Measurements from ENCODE around the gene B3GLCT.
"Not testable (repeated sequence)": the region's sequence is repeated elsewhere in the genome, so short reads cannot be mapped to it uniquely, and the experiment has no call there.

Gene B3GLCT

DNA sequence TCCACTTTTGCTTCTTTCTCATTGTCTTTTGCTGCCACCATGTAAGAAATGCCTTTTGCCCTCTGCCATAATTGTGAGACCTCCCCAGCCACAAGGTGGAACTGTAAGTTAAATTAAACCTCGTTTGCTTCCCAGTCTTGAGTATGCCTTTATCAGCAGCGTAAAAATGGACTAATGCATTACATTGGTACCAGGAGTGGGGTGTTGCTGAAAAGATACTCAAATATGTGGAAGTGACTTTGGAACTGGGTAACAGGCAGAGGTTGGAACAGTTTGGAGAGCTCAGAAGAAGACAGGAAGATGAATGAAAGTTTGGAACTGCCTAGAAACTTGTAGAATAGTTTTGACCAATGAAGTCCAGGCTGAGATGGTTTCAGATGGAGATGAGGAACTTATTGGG, 115.2 kb downstream of the B3GLCT start:
- Mint-ChIP-seq H3K27me3 (no peaks in the 10 kb centered on the region), H3K4me1 (no peaks in the 10 kb centered on the region), H3K36me3 (peaks cover 4% of the 10 kb centered on the region), H3K4me3 (no peak overlapping the region), H3K27ac (no peak overlapping the region), H3K9me3 (peaks cover 24% of the 10 kb centered on the region)
- CTCF ChIA-PET: no interaction called here
- no peak for DNase-seq

DNA sequence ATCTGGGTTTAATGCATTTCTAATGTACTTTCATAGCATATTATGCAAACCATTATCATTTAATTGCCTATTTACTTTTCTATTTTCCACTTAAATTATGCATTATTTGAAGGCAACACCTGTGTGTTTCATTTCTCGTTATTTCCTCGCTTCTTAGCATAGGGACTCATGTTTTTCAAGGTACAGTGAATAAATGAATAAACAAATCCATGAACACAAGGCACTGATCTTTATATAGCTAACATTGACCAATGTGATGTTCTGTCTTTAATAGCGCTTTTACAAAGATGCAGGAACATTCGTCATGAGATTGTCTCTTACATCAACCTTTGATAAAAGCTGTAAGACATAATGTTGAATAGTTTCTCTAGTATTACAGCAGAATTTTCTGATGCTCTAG, 121.2 kb downstream of the B3GLCT start:
- CTCF ChIA-PET: no interaction called here
- Mint-ChIP-seq H3K27me3 (no peaks in the 10 kb centered on the region), H3K36me3 (no peaks in the 10 kb centered on the region), H3K4me3 (no peak overlapping the region), H3K4me1 (no peaks in the 10 kb centered on the region), H3K9me3 (no peaks in the 10 kb centered on the region), H3K27ac (no peak overlapping the region)
- no peak for DNase-seq

GRCh38 chr13:31321457-31321856, 121.7 kb downstream of the B3GLCT start:
- Mint-ChIP-seq H3K4me1 (no peaks in the 10 kb centered on the region), H3K36me3 (no peaks in the 10 kb centered on the region), H3K4me3 (no peak overlapping the region), H3K27ac (no peak overlapping the region), H3K9me3 (no peaks in the 10 kb centered on the region), H3K27me3 (no peaks in the 10 kb centered on the region)
- no peak for DNase-seq
- CTCF ChIA-PET: no interaction called here

DNA sequence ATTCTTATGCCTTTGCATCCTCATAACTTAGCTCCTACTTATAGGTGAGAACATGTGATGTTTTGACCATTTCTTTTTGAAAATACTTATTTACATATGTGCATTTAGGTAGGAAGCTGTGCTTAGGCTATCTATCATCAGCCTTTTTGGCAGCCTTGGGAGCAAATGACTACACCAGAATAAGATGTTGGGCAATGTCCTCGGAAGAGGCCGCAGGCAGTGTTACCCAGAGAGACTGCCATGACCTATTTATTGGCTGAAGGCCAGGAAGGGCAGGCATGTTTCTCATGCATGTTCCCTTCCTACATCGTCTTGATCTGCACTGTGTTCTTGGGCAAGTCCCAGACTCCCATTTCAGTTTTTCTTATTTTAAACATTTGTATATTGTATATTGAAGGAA, 122.3 kb downstream of the B3GLCT start:
- CTCF ChIA-PET: no interaction called here

DNA sequence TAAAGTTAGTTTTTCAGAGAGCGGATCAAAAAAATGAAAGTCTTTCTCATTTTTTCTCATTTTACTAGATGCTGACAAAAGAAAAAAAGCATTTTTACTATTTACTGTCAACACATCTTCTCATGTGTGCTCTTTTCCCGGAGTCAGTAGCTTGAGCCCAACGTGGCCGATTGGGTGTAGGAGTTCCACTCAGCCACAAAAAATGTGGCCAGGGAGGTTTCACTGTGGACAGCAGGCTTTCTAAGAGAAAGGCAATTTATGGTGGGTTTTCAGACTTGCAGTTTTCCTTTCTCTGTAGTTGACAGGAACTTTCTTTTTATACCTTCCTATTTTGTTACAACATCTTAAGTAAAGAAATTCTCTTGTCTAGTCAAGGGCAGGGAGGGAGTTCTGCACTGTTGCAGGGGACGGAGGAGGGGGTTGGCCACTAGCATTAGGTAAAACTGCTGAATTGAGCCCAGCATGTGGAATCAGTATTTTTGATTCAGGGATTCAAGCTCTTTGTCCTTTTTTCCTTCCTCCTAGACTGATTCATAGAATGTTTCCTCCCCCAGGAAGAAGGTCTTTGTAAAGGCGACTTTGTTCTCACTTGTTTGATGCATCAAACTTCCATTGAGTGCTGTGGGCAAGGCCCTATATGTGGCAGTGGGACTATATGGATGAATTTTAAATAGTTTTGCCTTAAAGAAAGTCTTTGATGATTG, 123.1 kb downstream of the B3GLCT start:
- no peaks in the 10 kb centered on the region for H3K36me3 Mint-ChIP-seq
- no peak overlapping the region for H3K4me3 Mint-ChIP-seq
- no peaks in the 10 kb centered on the region for H3K4me1 Mint-ChIP-seq
- H3K27me3 Mint-ChIP-seq: no peaks in the 10 kb centered on the region
- H3K9me3 Mint-ChIP-seq: no peaks in the 10 kb centered on the region
- H3K27ac Mint-ChIP-seq: no peak overlapping the region
- CTCF ChIA-PET: no interaction called here
- DNase-seq: no peak

More for the DNA sequence above, 122.3 kb downstream of the B3GLCT start:
- DNase-seq: no peak
- Mint-ChIP-seq H3K36me3 (no peaks in the 10 kb centered on the region), H3K27me3 (no peaks in the 10 kb centered on the region), H3K27ac (no peak overlapping the region), H3K9me3 (no peaks in the 10 kb centered on the region), H3K4me3 (no peak overlapping the region), H3K4me1 (no peaks in the 10 kb centered on the region)

GRCh38 chr13:31327182-31327860, 127.5 kb downstream of the B3GLCT start:
- no peaks in the 10 kb centered on the region for H3K9me3 Mint-ChIP-seq
- CTCF ChIA-PET: no interaction called here
- H3K36me3 Mint-ChIP-seq: no peaks in the 10 kb centered on the region
- H3K4me1 Mint-ChIP-seq: no peaks in the 10 kb centered on the region
- no peaks in the 10 kb centered on the region for H3K27me3 Mint-ChIP-seq
- no peak overlapping the region for H3K4me3 Mint-ChIP-seq
- no peak for DNase-seq
- H3K27ac Mint-ChIP-seq: no peak overlapping the region

DNA sequence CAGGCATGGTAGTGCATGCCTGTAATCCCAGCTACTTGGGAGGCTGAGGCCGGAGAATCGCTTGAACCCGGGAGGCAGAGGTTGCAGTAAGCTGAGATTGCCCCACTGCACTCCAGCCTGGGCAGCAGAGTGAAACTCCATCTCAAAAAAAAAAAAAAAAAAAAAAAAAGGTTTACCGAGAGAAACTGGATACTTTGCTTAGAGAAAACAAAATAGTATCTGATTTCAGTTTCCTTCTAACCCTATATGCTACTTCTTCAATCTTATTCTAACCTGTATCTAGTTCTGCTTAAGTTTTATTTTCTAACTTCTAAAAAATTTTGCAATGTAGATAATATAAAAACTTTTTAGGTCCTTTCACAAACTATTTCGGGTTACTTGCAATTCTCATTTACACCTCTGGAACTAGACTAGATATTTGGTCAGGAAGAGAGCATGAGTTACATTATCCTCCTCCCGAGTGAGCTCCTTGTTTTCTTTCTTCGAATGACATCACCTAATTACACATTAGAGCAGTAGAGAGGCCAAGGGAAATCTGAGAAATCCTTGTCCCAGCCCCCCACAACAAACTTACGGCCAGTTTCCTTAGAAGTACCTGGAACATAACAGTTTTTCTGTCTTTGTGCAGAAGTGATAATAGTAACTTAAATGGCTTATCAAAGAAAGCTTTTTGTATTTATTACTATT, 128.9 kb downstream of the B3GLCT start:
- no peak overlapping the region for H3K4me3 Mint-ChIP-seq
- no peak for DNase-seq
- CTCF ChIA-PET: no interaction called here
- no peaks in the 10 kb centered on the region for H3K4me1 Mint-ChIP-seq
- no peaks in the 10 kb centered on the region for H3K36me3 Mint-ChIP-seq
- no peak overlapping the region for H3K27ac Mint-ChIP-seq
- no peaks in the 10 kb centered on the region for H3K27me3 Mint-ChIP-seq
- H3K9me3 Mint-ChIP-seq: no peaks in the 10 kb centered on the region

DNA sequence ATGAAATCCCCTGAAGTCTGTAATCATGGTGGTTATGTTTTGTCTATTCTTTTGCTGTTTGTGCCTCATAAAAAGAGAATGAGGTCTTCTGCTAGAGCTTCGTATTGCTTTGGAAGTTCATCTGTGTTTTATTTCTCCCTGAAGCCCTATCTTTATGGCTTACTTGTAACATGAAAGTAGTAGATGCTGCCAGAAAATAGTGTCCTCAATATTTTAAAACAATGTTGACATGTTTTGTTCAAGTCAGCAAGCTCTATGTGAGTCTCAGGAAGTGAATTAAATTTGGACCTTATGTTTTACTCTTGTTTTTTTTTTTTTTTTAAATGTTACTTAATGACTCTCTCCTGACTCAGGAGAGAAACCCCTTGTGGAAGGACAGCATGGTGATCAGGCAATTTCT, 130.5 kb downstream of the B3GLCT start:
- no peaks in the 10 kb centered on the region for H3K4me1 Mint-ChIP-seq
- no peaks in the 10 kb centered on the region for H3K36me3 Mint-ChIP-seq
- H3K27ac Mint-ChIP-seq: no peak overlapping the region
- no peak overlapping the region for H3K4me3 Mint-ChIP-seq
- no peak for DNase-seq
- CTCF ChIA-PET: no interaction called here
- no peaks in the 10 kb centered on the region for H3K27me3 Mint-ChIP-seq
- no peaks in the 10 kb centered on the region for H3K9me3 Mint-ChIP-seq

DNA sequence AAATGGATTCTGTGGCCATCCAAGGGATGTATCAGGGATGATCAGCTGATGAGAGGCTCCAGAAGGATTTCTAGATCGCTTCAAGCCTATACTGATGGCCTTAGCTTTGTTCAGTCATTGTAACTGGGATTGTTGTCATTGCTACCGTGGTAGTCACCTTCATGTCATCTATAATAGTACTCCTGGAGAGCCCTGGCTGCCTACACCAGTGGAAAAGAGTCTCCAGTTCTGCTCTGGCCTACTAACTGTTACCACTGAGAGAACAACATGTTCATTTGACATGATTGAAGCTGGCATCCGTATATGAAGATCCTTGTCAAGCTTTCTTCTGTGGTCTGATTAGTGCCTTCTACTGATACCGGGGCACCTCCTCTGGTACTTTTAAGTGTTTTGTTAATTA, 131.3 kb downstream of the B3GLCT start:
- Mint-ChIP-seq H3K4me3 (no peak overlapping the region), H3K9me3 (no peaks in the 10 kb centered on the region), H3K27ac (no peak overlapping the region), H3K27me3 (no peaks in the 10 kb centered on the region), H3K36me3 (no peaks in the 10 kb centered on the region), H3K4me1 (no peaks in the 10 kb centered on the region)
- DNase-seq: no peak
- CTCF ChIA-PET: no interaction called here

GRCh38 chr13:31334547-31334946, 134.8 kb downstream of the B3GLCT start:
- Mint-ChIP-seq H3K4me3 (no peak overlapping the region), H3K27me3 (no peaks in the 10 kb centered on the region), H3K27ac (no peak overlapping the region), H3K9me3 (peaks cover 6% of the 10 kb centered on the region), H3K36me3 (no peaks in the 10 kb centered on the region), H3K4me1 (no peaks in the 10 kb centered on the region)
- CTCF ChIA-PET: no interaction called here
- no peak for DNase-seq

- Mint-ChIP-seq H3K36me3 (no peaks in the 10 kb centered on the region), H3K4me1 (no peaks in the 10 kb centered on the region), H3K4me3 (no peak overlapping the region), H3K27me3 (no peaks in the 10 kb centered on the region), H3K9me3 (peaks cover 6% of the 10 kb centered on the region), H3K27ac (no peak overlapping the region)
- CTCF ChIA-PET: no interaction called here
- no peak for DNase-seq
These were observed 135.3 kb downstream of the B3GLCT start for GRCh38 chr13:31334994-31335557.

DNA sequence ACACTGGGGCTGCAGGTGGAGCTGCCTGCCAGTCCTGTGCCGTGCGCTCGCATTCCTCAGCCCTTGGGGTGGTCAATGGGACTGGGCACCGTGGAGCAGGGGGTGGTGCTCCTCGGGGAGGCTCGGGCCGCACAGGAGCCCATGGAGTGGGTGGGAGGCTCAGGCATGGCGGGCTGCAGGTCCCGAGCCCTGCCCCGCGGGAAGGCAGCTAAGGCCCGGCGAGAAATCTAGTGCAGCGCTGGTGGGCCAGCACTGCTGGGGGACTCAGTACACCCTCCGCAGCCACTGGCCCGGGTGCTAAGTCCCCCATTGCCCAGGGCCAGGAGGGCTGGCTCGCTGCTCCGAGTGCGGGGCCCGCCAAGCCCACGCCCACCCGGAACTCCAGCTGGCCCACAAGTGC, 139.8 kb downstream of the B3GLCT start:
- H3K4me1 Mint-ChIP-seq, DNase-seq, H3K27me3 Mint-ChIP-seq, H3K36me3 Mint-ChIP-seq, H3K27ac Mint-ChIP-seq, CTCF ChIA-PET, H3K4me3 Mint-ChIP-seq: not testable (repeated sequence)
- peaks cover 11% of the 10 kb centered on the region for H3K9me3 Mint-ChIP-seq

DNA sequence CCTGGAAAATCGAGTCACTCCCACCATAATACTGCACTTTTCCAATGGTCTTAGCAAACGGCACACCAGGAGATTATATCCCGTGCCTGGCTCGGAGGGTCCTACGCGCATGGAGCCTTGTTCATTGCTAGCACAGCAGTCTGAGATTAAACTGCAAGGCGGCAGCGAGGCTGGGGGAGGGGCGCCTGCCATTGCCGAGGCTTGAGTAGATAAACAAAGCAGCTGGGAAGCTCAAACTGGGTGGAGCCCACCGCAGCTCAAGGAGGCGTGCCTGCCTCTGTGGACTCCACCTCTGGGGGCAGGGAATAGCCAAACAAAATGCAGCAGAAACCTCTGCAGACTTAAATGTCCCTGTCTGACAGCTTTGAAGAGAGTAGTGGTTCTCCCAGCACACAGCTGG, 141.1 kb downstream of the B3GLCT start:
- H3K4me3 Mint-ChIP-seq, CTCF ChIA-PET, DNase-seq, H3K4me1 Mint-ChIP-seq, H3K36me3 Mint-ChIP-seq, H3K27me3 Mint-ChIP-seq, H3K27ac Mint-ChIP-seq: not testable (repeated sequence)
- H3K9me3 Mint-ChIP-seq: peaks cover 11% of the 10 kb centered on the region

DNA sequence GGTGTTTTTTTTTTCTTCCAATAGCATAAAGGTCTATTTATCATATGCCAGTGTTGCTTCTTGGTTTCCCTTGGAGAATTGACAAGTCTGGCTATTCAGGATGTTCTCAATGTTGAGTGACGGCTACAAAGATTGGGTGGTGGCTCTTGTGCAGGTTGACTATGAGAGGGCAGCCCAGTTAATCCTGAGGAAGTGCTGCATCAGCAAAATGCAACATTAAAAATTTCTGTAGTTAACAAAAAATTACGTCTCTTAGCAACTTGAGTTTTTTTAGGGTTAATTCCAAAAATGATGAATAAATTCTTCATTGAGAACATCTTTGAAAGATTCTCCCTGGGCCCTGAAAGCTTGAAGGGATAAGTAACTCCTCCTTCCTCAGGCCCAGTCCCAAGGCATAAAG, 147.1 kb downstream of the B3GLCT start:
- CTCF ChIA-PET: no interaction called here
- Mint-ChIP-seq H3K9me3 (no peaks in the 10 kb centered on the region), H3K27me3 (peaks cover 4% of the 10 kb centered on the region), H3K36me3 (no peaks in the 10 kb centered on the region), H3K4me3 (no peak overlapping the region), H3K4me1 (no peaks in the 10 kb centered on the region), H3K27ac (no peak overlapping the region)
- DNase-seq: no peak

- Mint-ChIP-seq H3K9me3 (peaks cover 7% of the 10 kb centered on the region), H3K4me1 (no peaks in the 10 kb centered on the region), H3K36me3 (no peaks in the 10 kb centered on the region), H3K27ac (no peak overlapping the region), H3K4me3 (no peak overlapping the region), H3K27me3 (peaks cover 13% of the 10 kb centered on the region)
- CTCF ChIA-PET: no interaction called here
- DNase-seq: no peak
These were observed 149.4 kb downstream of the B3GLCT start for GRCh38 chr13:31349156-31349555.
